GM19467 (cell line): ENCODE results near the gene TRMT61A.
A peak's percentile ranks its signal among the peaks of the same experiment; 100 is the strongest.

ENCODE experiments used
- ATAC-seq: cut with Tn5 transposase; IDR thresholded peaks from one replicate; pipeline ENCODE4 v1.9.1; 2021; ENCODE audit warnings: mild to moderate bottlenecking, moderate library complexity; ENCODE audit not compliant: unreplicated experiment

TRMT61A gene

GRCh38 chr14:103561381-103562178, 32.6 kb downstream of the TRMT61A start:
- ATAC-seq = peak; percentile 17

DNA sequence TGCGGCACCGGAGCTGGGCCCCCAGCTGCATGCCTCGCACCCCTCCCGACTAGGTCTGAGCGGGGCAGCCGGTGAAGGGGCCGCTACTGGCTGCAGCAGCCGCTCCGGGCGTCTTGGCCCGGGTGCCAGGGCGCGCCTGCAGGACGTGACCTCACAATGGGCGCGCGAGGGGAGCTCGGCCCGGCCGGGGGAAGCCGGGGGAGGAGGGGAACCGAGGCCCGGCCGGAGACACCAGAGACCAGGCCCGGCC, 33.1 kb downstream of the TRMT61A start:
- peak; percentile 19 for ATAC-seq

GRCh38 chr14:103562429-103563225, 33.6 kb downstream of the TRMT61A start, which contains the start of the genes BAG5 and COA8:
TSS of gene BAG5 (minus strand) at chr14:103562657. CDS start at chr14:103561164, 1,493 bp downstream.
TSS of gene COA8 (plus strand) at chr14:103562960. CDS start at chr14:103563002, 42 bp downstream.
- ATAC-seq = peak; percentile 69

- ATAC-seq = no peak
Observed at GRCh38 chr14:103563226-103563620, 34.2 kb downstream of the TRMT61A start.

- no peak for ATAC-seq
Observed at GRCh38 chr14:103563844-103564505, 35.0 kb downstream of the TRMT61A start.

DNA sequence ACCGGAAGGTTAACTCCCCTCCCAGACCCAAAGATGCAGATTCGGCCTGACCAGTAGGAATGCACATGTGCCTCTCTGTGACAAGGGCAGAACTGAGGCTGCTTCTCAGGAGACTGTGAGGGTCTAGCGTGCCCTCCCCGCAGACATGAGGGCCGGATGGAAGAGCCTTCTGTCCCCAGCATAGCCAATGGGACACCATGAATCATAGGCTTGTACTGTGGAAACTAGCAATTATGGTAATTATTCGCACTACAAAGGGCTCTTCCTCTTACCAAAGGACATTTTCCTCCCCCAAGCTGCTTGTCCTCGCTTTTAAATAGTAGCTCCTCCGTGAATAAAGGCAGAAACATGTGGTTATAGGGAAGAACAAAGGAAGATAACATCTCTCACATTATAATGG, 40.0 kb downstream of the TRMT61A start:
- ATAC-seq = no peak

DNA sequence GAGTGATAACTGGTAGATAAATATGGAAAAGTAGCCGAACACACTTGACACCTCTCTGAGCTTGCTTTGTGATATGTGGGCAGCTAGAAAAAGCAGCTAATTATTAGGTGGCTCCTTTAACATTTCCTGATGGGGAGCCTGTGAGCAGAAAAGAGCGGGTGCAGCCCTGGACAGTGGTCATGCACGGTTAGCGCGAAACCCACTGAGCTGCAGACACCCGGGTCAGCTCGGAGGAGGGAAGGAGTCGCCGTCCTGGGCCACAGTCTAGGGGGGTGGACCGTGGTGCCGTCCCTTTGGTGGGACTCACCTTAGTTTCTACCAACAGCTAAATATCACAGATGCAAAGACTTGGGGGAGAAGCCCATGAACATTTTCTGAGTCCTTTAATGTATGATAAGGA, 40.4 kb downstream of the TRMT61A start:
- ATAC-seq = no peak

GRCh38 chr14:103574104-103574503, 45.1 kb downstream of the TRMT61A start:
- no peak for ATAC-seq

- ATAC-seq = no peak
Observed at GRCh38 chr14:103574707-103575285, 45.8 kb downstream of the TRMT61A start.

- ATAC-seq = no peak
Observed at GRCh38 chr14:103576371-103577024, 47.5 kb downstream of the TRMT61A start.

- no peak for ATAC-seq
Observed at GRCh38 chr14:103578401-103579075, 49.5 kb downstream of the TRMT61A start.

- no peak for ATAC-seq
Observed at GRCh38 chr14:103581206-103581605, 52.2 kb downstream of the TRMT61A start.

DNA sequence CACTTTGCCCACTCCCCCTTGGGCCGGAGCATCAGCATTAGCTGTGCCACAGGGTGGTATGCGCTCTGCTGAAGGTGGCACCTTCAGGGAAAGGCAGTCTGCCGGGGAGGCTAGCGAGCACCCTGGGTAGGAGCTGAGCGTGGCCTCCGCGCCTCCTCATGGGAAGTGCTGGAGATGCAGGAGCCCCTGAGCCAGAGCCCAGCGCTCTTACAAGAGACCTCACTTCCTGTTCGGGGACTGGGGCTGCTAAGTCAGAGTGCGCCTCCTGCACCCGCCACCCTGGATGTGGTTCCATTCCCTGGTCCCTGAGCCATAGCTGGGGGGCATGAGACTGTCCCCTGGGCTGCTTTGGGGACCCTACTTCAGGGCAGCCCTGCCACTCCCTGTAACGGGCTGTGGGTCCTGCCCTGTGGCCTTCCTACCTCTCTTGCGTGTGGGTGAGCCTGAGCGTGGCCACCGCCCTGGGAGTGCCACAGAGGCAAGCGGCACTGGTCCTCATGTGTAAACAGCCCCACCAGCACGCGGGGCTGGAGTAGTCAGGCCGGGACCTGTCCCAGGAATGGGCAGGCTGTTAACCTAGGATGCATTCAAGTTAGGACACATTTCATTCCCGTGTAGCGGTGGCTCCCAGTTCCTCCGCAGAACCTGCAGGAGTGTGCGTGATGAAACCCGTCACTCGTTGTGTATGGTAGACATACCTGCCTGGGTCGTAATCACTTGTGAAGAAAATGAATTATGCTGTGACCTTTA, 53.1 kb downstream of the TRMT61A start:
- ATAC-seq = no peak

DNA sequence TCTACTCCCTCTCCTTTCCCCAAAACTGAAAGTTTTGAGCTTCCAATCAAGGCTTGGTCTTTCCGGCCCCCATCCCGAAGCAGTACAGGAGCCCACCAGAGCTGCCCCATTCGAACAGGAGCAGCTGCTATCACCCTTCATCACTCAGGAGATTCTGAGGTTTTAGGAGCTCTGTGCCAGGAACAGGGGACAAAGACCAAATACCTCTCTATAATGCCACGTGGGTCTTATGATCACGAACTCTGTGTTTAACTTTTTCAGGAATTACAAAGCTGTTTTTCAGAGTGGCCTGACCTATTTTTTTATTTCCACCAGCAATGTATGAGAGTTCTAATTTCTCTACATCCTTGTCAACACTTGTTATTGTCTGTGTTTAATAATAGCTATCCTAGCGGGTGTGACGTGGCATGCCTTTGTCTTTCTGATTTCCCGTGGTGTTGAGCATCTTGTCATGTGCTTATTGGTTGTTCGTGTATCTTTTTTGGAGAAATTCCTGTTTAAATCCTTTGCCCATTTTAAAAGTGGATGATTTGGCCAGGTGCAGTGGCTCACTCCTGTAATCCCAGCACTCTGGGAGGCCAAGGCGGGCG, 55.4 kb downstream of the TRMT61A start:
- ATAC-seq = no peak
